Epidermal melanocyte (primary cell): ENCODE data around the gene ARID3A.
"Not testable (repeated sequence)": the region's sequence is repeated elsewhere in the genome, so short reads cannot be mapped to it uniquely, and the experiment has no call there.

Source experiments
- DNase-seq: peaks from one replicate; pipeline ENCODE4 v3.0.0; 2011; ENCODE audit warnings: low spot score; ENCODE audit not compliant: insufficient read length

The ARID3A gene

DNA sequence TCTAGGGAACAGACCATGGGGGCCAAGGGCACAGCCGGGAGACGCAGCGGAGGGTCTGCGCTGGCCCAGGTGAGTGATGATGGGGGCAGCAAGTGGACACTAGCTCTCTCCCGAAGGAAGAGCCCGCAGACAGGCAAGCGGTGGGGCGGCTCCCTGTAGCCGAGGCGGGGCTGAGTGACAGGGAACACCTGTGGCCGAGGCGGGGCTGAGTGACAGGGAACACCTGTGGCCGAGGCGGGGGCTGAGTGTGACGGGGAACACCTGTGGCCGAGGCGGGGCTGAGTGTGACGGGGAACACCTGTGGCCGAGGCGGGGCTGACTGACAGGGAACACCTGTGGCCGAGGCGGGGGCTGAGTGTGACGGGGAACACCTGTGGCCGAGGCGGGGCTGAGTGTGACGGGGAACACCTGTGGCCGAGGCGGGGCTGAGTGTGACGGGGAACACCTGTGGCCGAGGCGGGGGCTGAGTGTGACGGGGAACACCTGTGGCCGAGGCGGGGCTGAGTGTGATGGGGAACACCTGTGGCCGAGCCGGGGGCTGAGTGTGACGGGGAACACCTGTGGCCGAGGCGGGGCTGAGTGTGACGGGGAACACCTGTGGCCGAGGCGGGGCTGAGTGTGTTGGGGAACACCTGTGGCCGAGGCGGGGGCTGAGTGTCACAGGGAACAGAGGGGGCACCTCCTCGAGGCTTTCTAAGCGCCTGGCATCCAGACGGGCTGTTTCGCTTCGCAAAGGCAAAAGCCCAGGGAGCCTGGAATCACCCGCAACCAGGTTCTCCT is 34.2 kb upstream of the ARID3A start:
- not testable (repeated sequence) for DNase-seq

DNA sequence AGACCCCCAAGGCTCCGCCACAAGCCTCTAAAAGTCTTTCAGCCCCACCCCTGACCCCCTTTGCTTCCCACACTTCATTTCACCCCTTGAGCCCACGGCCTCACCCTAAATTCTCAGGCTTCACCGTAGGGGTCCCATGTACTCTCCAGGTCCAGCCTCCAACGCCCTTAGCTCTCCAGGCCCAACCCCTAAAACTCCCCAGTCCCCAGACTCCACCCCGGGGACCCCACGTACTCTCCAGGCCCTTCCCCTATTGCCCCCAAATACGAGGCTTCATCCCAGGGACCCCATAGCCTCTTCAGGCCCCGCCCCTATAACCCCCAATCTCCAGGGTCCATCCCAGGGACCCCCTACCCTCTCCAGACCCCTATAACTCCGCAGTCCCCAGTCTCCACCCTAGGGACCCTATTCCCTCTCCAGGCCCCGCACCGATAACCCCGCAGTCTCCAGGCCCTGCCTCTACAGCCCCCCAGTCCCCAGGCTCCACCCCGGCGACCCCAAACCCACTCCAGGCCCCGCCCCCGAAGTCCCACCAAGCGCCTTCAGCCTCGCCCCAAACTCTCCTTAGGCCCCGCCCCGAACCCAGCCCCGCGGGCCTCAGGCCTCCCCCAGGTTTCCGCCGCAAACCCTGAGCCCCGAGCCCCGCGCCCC is 33.5 kb upstream of the ARID3A start:
- no peak for DNase-seq

DNA sequence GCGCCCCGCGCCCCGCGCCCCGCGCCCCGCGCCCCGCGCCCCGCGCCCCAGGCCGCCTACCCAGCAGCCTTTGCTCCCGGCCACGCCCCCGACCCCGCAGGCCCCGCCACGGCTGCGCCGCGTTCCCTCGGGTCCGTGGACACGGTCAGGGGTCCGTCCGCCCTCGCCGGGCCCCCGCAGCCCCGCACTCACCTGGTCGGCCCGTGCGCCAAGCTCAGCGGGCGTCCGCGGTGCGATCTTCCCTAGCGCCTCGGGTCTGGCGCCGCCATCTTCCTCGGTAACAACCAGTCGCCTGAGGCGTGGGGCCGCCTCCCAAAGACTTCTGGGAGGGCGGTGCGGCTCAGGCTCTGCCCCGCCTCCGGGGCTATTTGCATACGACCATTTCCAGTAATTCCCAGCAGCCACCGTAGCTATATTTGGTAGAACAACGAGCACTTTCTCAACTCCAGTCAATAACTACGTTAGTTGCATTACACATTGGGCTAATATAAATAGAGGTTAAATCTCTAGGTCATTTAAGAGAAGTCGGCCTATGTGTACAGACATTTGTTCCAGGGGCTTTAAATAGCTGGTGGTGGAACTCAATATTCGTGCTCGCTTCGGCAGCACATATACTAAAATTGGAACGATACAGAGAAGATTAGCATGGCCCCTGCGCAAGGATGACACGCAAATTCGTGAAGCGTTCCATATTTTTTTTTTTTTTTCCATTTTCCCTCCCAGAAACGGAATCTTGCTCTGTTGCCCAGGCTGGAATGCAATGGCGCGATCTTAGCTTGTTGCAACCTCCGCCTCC is 32.7 kb upstream of the ARID3A start, which contains the start of the genes MED16 and RNU6-9:
TSS of gene MED16 (minus strand) at position 294 of the 796 bp plus-strand sequence. CDS start 2,056 bp downstream, outside the sequence.
TSS of gene RNU6-9 (plus strand) at position 591 of the 796 bp plus-strand sequence.
- peak; percentile 100 for DNase-seq

DNA sequence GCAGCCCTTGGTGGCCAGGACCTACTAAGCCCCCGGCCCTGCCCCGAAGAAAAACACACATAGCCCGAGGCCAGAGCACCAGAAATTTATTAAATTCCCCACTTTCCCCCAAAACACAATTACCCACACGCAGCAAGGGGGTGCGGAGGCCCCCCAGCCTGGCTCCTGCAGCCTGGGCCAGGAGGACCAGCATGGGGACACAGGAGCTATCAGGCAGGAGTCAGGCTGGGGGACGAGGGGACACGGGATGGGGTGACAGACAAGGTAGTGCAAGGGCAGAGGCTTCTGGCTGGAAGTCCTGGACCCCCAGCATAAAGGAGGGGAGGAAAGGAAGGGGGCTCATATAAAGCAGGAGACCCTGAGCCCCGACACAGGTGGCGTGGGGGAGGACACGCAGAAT is 29.4 kb upstream of the ARID3A start:
- DNase-seq = no peak

DNA sequence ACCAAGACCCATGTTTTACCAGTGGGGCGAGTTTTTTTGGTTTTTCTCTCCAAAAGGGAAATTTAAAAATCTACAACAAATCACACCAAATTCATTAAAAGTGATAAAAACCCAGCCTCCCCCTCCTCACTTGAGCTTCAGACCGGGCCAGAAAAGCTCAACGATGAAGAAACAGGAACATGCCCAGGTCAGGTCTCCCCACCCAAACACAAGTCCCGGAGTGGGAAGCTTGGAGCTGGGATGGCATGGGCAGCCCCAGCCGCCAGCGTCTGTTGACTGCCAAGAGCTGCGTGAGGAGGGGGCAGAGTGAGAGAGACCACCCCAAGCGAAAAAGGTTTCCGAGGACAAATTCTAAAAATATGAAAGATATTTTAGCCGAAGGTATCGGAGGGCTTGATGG is 28.8 kb upstream of the ARID3A start:
- DNase-seq = no peak

DNA sequence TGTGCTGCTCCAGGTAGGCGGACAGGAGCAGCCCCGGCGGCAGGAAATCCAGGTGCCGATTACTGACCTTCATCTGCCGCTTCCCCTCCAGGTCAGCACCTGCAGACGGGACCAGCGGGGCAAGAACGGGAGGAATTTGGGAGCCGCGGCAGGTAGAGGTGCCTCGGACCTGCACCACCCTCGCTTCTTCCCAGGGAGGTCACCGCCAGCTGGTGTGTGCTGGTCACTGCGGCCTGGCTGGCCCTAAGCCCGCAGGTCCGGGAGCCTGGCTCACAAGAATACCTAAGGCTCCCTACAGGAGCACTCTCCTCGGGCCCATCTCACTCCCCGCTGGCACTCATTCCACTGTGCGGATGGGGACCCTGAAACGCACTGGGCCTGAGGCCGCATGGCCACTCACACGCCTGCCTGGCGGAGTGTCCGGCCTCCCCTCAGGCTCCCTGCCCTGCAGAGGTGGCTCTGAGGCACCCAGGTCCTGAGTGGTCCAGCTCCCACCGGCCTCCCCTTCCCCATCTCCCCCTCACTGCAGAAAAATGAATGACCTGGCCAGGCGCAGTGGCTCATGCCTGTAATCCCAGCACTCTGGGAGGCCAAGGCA is 28.3 kb upstream of the ARID3A start:
- no peak for DNase-seq

DNA sequence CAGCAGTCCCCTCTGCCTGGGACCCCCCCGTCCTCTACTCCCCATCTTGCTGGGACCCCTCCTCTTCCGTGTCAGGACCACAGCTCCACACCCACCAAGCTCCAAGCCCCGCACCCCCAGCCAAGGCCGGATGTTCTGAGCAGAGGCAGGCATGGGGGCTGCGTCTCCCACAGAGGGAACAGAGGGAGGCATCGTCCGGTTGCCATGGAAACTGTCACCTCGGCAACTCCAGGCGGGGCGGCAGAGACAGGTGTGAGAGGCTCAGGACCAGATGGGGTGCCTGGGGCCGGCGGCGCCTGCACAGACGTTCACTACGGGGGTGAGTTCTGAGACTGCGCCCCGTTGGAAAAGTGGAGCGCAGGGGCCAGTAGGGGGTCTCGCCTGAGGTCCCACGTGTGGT is 27.2 kb upstream of the ARID3A start:
- no peak for DNase-seq

DNA sequence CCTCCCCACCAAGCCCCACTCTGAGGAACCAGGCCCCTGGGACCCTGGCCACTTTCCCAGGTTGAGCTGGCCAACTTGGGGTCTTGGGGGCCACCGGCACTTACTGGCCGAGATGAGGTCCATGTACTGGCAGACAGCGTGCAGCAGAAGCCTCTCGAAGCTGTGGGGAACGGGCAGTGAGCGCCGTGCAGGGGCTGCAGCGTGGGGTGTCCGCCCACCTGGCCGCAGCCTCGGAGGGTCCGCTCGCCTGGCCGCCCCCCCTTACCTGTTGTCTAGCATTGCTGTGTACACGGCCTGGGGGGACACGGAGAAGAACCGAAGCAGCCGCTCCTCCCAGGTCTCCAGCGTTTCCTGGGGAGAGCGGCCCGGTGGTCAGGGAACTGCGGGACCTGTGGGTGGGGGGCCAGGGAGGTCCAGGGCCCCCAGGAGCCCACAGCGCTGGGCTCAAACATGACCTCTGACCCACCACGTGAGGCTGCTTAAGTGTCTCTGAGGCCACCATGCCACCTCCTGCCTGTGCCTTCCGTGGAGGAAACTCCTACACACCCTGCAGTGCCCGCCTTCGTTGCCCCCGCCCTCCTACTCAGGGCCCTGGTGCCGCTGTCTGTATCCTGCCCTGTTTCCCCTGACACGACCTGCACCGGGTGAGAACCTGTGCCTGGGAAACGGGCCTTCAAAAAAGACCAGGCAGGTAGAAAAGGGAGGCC is 26.3 kb upstream of the ARID3A start:
- DNase-seq = no peak

DNA sequence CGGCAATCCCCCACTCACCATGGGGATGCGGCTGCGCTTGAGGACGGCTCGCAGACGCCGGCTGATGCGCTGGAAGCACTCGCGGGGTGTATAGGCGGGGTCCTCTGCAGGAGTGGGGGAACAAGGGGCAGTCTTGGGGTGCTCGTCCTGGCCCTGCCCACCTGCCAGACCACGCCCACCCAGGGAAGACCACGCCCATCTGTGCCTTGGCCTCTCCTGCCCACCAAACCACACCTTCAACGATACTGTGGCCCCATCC is 25.9 kb upstream of the ARID3A start:
- DNase-seq = no peak

DNA sequence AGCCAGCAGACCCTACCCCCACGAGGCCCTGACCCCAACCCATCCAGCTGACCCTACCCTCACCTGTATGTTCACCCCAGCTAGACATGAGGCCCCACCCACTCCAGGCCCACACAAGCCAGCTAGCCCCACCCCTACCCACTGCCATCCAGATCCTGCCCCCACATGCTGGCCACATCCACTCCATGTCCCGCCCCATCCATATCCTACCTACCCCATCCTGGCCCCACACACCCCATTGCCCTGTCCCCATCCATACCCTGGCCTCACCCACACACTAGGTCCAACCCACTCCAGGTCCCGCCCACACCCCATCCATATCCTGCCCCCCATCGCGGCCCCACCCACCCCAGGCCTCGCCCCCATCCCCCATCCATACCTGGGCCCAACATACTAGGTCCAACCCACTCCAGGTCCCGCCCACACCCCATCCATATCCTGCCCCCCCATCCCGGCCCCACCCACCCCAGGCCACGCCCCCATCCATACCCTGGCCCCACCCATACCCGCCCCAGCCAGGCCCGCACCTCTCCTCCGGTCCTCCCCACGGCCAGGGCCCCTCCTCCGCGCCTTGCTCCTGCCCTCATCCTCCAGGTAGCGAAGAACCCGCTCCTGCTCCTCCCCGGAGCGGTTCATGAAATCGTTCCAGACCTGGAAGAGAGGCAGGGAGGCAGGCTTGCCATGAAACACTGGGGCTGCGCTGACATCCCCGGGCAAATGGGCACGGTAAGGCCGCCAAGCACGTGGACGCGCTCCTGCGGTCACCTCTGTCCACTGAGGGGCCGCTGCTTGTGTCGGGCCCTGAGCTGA is 25.3 kb upstream of the ARID3A start:
- no peak for DNase-seq

DNA sequence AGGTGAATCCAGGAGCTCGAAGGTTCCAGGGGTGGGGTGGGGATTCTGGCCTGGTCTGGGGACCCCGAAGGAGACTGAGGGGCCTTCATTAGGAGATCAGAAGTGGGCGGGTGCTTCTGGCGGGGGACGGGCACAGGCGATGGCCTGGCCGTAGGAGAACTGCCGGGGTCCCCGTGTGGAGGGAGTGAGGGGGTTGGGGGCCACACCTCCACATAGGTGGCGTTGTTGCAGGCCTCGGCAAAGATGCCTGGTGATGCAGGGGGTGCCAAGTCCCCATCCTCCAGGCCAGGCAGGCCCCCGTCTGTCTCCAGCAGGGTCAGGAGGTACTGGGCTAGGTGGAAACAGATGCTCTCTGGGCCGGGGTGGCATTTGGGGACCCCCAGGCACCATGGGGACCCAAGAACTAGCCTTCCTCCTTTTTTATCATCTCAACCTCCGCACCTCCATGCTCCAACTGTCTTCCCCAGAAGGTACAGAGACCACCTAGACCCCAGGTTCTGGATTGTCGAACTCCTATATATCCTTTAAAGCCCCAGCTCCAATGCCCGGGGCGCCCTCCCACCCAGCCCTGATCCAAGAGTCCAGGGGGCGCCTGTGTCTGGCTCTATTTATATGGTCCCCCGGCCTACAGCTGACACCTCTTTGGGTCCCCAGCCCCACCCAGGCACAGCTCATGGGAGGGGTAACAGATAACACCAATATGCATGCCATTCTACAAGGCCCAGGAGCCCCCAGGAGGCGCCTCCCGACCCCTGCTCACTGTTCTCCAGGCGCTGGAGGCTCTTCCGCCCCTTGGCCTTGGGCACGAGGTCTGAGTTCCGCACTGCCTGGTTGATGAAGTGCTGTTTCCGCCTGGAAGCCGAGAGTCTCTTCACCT is 24.4 kb upstream of the ARID3A start:
- no peak for DNase-seq

DNA sequence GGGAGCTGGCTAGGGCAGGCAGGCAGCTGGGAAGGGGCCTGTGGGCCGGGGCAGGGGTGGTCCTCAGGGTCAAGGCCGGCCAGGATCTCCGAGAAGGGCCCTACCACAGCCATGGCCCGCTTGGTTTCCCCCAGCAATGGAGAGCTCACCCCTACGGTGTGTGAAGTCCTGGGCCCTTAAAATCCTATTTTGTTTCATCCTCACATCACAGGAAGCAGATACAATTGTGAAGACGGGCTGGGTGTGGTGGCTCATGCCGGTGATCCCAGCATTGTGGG is 23.8 kb upstream of the ARID3A start:
- DNase-seq = no peak

DNA sequence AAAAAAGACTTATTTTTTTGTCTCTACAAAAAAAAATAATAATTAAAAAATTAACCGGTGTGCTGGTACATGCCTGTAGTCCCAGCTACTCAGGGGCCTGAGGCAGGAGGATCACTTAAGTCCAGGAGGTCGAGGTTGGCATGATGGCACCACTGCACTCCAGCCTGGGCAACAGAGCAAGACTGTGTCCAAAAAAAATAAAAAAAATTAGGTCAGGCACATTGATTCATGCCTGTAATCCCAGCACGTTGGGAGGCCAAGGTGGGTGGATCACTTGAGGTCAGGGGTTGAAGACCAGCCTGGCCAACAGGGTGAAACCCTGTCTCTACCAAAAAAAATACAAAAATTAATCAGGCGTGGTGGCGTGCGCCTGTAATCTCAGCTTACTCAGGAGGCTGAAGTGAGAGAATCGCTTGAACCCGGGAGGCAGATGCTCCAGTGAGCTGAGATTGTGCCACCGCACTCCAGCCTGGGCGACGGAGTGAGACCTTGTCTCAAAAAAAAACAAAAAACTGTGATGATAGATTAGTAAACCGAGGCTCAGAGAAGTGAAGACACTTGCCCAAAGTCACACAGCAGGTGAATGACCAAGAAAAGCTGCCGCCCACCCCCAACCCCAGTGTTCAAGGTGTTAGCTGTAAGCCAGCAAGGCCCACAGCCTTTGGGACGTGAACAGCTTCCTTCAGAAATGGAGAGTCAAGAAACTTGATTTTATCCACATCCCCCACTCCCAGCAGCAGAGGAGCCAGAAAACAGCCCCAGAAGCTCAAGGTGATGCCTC is 23.2 kb upstream of the ARID3A start:
- no peak for DNase-seq

DNA sequence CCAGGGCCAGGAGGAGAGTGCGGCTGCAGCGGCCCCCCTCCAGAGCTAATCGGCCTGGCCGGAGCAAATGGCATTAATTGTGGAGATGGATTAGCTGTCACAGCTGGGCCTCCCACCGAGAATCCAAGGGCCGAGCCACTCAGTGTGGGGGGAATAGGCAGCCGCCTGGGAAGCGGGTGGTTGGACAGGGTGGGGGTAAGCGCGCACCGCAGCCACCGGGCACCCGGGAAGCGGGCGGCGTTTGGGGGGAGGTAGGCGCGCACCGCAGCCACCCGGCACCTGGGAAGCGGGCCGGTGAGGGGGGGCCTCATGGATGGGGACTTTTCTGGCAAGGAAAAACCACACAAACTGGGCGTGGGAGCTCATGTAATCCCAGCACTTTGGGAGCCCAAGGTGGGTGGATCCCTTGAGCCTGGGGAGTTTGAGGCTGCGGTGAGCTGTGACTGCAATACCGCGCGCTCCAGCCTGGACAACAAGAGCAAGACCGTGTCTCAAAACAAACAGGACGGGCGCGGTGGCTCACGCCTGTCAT is 22.5 kb upstream of the ARID3A start:
- DNase-seq = no peak

DNA sequence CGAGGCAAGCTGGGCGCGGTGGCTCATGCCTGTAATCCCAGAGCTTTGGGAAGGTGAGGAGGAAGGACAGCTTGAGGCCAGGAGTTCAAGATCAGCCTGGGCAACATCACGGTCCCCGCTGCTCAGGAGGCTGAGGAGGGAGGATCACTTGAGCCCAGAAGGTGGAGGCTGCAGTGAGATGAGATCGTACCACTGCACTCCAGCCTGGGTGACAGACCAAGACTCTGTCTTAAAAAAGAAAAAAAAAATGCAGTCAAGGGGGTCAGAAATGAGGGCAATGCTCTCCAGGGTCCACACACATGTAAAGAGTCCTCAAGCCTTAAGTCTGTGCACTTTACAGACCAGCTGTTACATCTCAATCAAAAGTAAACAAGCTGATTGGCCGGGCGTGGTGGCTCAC is 21.3 kb upstream of the ARID3A start:
- no peak for DNase-seq

DNA sequence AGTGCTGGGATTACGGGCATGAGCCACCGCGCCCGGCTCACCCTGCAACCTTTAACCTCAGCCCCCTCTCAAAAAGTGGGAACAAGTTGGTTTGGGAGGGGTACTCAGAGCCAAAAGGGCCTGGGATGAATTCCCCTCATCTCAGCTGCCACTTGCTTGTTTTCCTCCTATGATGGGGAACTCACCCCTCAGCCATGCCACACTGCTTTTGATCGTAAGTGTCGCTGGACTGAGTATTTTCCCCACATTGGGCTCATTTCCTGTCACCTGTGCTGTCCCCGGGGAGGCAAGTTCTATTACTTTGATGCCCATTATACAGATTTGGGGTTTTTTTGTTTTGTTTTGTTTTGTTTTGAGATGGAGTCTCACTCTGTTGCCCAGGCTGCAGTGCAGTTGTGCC is 19.4 kb upstream of the ARID3A start:
- no peak for DNase-seq

DNA sequence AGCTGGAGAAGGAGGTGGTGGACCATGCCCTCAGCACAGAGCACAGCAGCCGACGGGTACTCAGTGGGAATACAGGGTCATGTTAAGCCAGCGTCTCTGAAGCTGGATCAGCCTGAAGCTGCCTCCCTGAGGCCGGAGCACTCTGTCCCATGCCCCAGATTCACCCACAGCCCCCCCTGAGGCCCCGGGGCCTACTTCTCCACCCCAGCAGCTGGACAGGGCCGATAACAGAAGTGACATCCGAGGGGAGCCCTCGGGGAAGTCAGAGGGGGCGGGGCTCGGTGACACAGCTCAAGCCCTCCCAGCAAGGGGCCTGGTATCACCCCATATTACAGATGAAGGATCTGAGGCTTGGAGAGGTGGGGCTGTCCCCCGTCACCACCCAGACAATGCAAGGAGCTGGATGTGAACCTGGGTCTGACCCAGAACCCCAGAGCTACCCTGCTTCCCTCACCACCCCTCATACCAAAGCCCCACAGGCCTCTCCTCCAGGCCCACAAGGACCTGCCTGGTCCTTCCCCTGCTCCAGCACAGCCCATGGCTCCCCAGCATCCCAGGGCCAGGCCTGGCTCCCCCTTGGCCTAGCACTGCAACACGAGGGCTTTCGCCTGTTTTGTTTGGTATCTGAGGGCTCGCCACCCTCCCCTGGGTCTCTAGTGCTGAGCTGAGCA is 18.5 kb upstream of the ARID3A start:
- DNase-seq = no peak
